ENCODE data around the gene RFFL. TPM values are rescaled to one million over a fixed set of nuclear protein-coding genes. Genes with fewer than 3 reads are reported as not detected.

The RFFL gene
- total RNA-seq, 1 experiment from 2014 or later: 37.7 TPM

- Histone ChIP-seq H3K4me3 (ENCODE audit: low read length) (no peak overlapping the region), H4K20me1 (ENCODE audit: low read length) (no peaks in the 10 kb centered on the region), H3K79me2 (ENCODE audit: low read length) (peaks cover 88% of the 10 kb centered on the region), H3K36me3 (ENCODE audit: low read depth, low read length) (no peaks in the 10 kb centered on the region), H3K4me1 (ENCODE audit: insufficient read depth, low read length) (peaks cover 11% of the 10 kb centered on the region; the same call in 1 of the 2 replicates), H3K9me2 (replicated peaks; ENCODE audit: low read length) (no peaks in the 10 kb centered on the region), H2AFZ (ENCODE audit: low read length) (no peak overlapping the region), H3K4me2 (ENCODE audit: low read length) (no peak overlapping the region), H3K9ac (ENCODE audit: low read length) (no peak overlapping the region), H3K27ac (ENCODE audit: low read length) (no peak overlapping the region), H3K27me3 (ENCODE audit: low read length) (no peaks in the 10 kb centered on the region), H3K9me3 (ENCODE audit: low read length) (no peaks in the 10 kb centered on the region), H3F3A (ENCODE audit: low read length, unreplicated experiment) (peaks cover 5% of the 10 kb centered on the region)
- ChIA-PET POLR2A (ENCODE audit: unreplicated experiment) (no interaction called here), CTCF (interaction anchor here (0.7 kb wide), 1 partner anchor 76 kb away, joined by 3 read pairs; no protein-coding TSS in a partner anchor)
- intact Hi-C loops (cut with micrococcal nuclease): no loop called here
- no TSS peak for BruUV-seq (replicated peaks)
- DNase-seq: no peak
- ATAC-seq: no peak
- TF ChIP-seq EZH2 (IDR thresholded peaks at IDR 0.05; ENCODE audit: low read length, unreplicated experiment) (no peak), EZH2phosphoT487 (IDR thresholded peaks at IDR 0.05; ENCODE audit: borderline replicate concordance, low read length) (no peak), CTCF (conservative IDR thresholded peaks at IDR 0.05; ENCODE audit: low read depth, low read length) (no peak)
Measured at GRCh38 chr17:35050170-35050569, 13.3 kb downstream of the RFFL start.

- no peak for TF ChIP-seq EZH2 (IDR thresholded peaks at IDR 0.05; ENCODE audit: low read length, unreplicated experiment)
- TF ChIP-seq CTCF (conservative IDR thresholded peaks at IDR 0.05; ENCODE audit: low read depth, low read length): no peak
- no peak for TF ChIP-seq EZH2phosphoT487 (IDR thresholded peaks at IDR 0.05; ENCODE audit: borderline replicate concordance, low read length)
- no TSS peak for BruUV-seq (replicated peaks)
- no peaks in the 10 kb centered on the region for H3K9me3 ChIP-seq (ENCODE audit: low read length)
- H3K4me2 ChIP-seq (ENCODE audit: low read length): no peak overlapping the region
- no peaks in the 10 kb centered on the region for H4K20me1 ChIP-seq (ENCODE audit: low read length)
- no peak overlapping the region for H3K4me3 ChIP-seq (ENCODE audit: low read length)
- H3K27me3 ChIP-seq (ENCODE audit: low read length): no peaks in the 10 kb centered on the region
- ChIA-PET CTCF (no interaction called here), POLR2A (ENCODE audit: unreplicated experiment) (no interaction called here)
- no peak overlapping the region for H3K27ac ChIP-seq (ENCODE audit: low read length)
- H3K4me1 ChIP-seq (ENCODE audit: insufficient read depth, low read length): peaks cover 11% of the 10 kb centered on the region; the same call in 1 of the 2 replicates
- peaks cover 84% of the 10 kb centered on the region for H3K79me2 ChIP-seq (ENCODE audit: low read length)
- peaks cover 5% of the 10 kb centered on the region for H3F3A ChIP-seq (ENCODE audit: low read length, unreplicated experiment)
- H3K9me2 ChIP-seq (replicated peaks; ENCODE audit: low read length): no peaks in the 10 kb centered on the region
- H2AFZ ChIP-seq (ENCODE audit: low read length): no peak overlapping the region
- intact Hi-C loops (cut with micrococcal nuclease): no loop called here
- ATAC-seq: no peak
- H3K36me3 ChIP-seq (ENCODE audit: low read depth, low read length): no peaks in the 10 kb centered on the region
- H3K9ac ChIP-seq (ENCODE audit: low read length): no peak overlapping the region
- no peak for DNase-seq
Measured at GRCh38 chr17:35048685-35049379, 14.7 kb downstream of the RFFL start.

DNA sequence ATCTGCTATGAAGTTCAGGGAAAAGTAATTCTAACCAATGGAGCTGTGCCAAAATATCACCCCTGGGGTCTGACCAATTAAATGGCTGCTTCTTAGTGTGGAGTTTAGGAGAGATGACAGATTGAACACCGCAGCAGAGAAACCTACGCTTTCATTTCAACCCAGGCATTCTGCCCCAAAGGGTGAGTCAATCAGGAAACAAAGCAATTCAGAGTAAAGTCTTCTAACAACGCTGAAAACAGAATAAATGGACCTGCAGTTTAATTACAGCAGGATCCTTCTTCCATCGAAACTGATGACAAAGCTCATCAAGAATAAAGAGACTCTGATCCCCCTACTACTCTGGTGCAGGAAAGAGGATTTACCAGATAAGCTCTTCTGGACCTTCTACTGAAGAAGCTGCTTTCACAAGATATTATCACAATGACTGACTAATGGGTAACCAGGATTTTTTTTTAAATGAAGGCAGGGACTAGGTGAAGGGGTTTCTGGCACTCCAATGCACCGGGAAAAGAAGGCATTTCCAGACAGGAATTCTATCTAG lies 16.7 kb downstream of the RFFL start:
- no peaks in the 10 kb centered on the region for H3K36me3 ChIP-seq (ENCODE audit: low read depth, low read length)
- H3K27ac ChIP-seq (ENCODE audit: low read length): peak overlapping the region; percentile 11; the same call in 1 of the 2 replicates
- no TSS peak for BruUV-seq (replicated peaks)
- ATAC-seq: no peak
- H3K4me1 ChIP-seq (ENCODE audit: insufficient read depth, low read length): peaks cover 11% of the 10 kb centered on the region; the same call in 1 of the 2 replicates
- H3K9me2 ChIP-seq (replicated peaks; ENCODE audit: low read length): no peaks in the 10 kb centered on the region
- H3F3A ChIP-seq (ENCODE audit: low read length, unreplicated experiment): peaks cover 5% of the 10 kb centered on the region
- no peak overlapping the region for H3K4me2 ChIP-seq (ENCODE audit: low read length)
- H3K9ac ChIP-seq (ENCODE audit: low read length): no peak overlapping the region
- no peak for TF ChIP-seq EZH2 (IDR thresholded peaks at IDR 0.05; ENCODE audit: low read length, unreplicated experiment)
- TF ChIP-seq EZH2phosphoT487 (IDR thresholded peaks at IDR 0.05; ENCODE audit: borderline replicate concordance, low read length): no peak
- H2AFZ ChIP-seq (ENCODE audit: low read length): no peak overlapping the region
- no peak for DNase-seq
- peaks cover 77% of the 10 kb centered on the region for H3K79me2 ChIP-seq (ENCODE audit: low read length)
- intact Hi-C loops (cut with micrococcal nuclease): no loop called here
- ChIA-PET CTCF (no interaction called here), POLR2A (ENCODE audit: unreplicated experiment) (no interaction called here)
- no peaks in the 10 kb centered on the region for H3K9me3 ChIP-seq (ENCODE audit: low read length)
- no peaks in the 10 kb centered on the region for H3K27me3 ChIP-seq (ENCODE audit: low read length)
- H4K20me1 ChIP-seq (ENCODE audit: low read length): no peaks in the 10 kb centered on the region
- no peak overlapping the region for H3K4me3 ChIP-seq (ENCODE audit: low read length)

Data from PC-3 (cell line).